Heart right ventricle (tissue), 16 donors: ENCODE data around the gene IP6K3. TPM values are rescaled to one million over a fixed set of nuclear protein-coding genes. Genes with fewer than 3 reads are reported as not detected.

Experiments used
- ATAC-seq, 8 donors: fragments of 200-7000 bp; cut with Tn5 transposase; one replicate each; pipeline ENCODE4 v1.9.1; 2020; ENCODE audit warnings: mild to moderate bottlenecking in 8 of 8, moderate library complexity in 8 of 8, moderate number of reproducible peaks in 1 of 8
- DNase-seq, 2 donors: peaks; one replicate each; pipeline ENCODE4 v3.0.0-alpha.2; 2020
- H3K27ac ChIP-seq, 10 donors: fragments of 200-600 bp; sonication (generic) in 2 of 10; one replicate each; pipeline versions ENCODE4 v1.5.0 to v1.8.0; 2020 to 2022; ENCODE audit warnings: mild to moderate bottlenecking in 3 of 10
- H3K27me3 ChIP-seq, 7 donors: fragments of 200-600 bp; one replicate each; pipeline ENCODE4 v1.8.0; 2021 to 2022; ENCODE audit warnings: mild to moderate bottlenecking in 2 of 7
- H3K36me3 ChIP-seq, 9 donors: fragments of 200-600 bp; sonication (generic) in 1 of 9; one replicate each; pipeline versions ENCODE4 v1.5.0 to v1.8.0; 2020 to 2022; ENCODE audit warnings: mild to moderate bottlenecking in 2 of 9
- H3K4me1 ChIP-seq, 9 donors: fragments of 200-600 bp; sonication (generic) in 1 of 9; one replicate each; pipeline versions ENCODE4 v1.5.0 to v1.8.0; 2020 to 2022; ENCODE audit warnings: mild to moderate bottlenecking in 4 of 9
- H3K4me3 ChIP-seq, 10 donors: fragments of 200-600 bp; sonication (generic) in 2 of 10; one replicate each; pipeline versions ENCODE4 v1.5.0 to v1.8.0; 2020 to 2022; ENCODE audit warnings: mild to moderate bottlenecking in 7 of 10, moderate library complexity in 2 of 10
- H3K9me3 ChIP-seq, 11 donors: fragments of 200-600 bp in 10 of 11; sonication (generic) in 2 of 11; one replicate each; pipeline versions ENCODE4 v1.5.0 to v1.8.0; 2013 to 2022; ENCODE audit warnings: mild to moderate bottlenecking in 2 of 11, control low read depth in 1 of 11, moderate library complexity in 1 of 11
- CTCF ChIP-seq, 9 donors: fragments of 200-600 bp; sonication (generic) in 2 of 9; IDR thresholded peaks; one replicate each; pipeline versions ENCODE4 v1.5.0 to v1.8.0; 2021 to 2022; ENCODE audit warnings: antibody characterized with exemption in 9 of 9, mild to moderate bottlenecking in 5 of 9, moderate library complexity in 1 of 9
- WGBS, 2 donors: extraction: QIAGEN DNeasy Blood & Tissue Kit; methylation state at CpG; one replicate each; pipeline ENCODE4 v1.1.7; 2013; ENCODE audit warnings: inconsistent platforms in 1 of 2; 5-methylcytosine and 5-hydroxymethylcytosine counted together
- intact Hi-C, 10 donors: fragments of 100-400 bp; cut with DNase I; formaldehyde crosslinking; loops; one replicate each; pipeline versions ENCODE4 v1.11.1 to v1.14.2; 2022
- polyA plus RNA-seq, 2 donors: library from polyadenylated mRNA; stranded (reverse); fragments of 200-250 nt; gene quantifications; one replicate each; pipeline ENCODE4 v1.2.3, GENCODE V29; 2013
- total RNA-seq, 10 donors: library from RNA; stranded (reverse); fragmentation: NEBNext Ultra II Directional in 3 of 10; extraction: Animal tissue kit (Norgen Biotek cat#: 25700) in 3 of 10; gene quantifications; one replicate each; pipeline versions ENCODE4 v1.2.1 to v1.2.4, GENCODE V29; 2021 to 2023
- donor health status: Arrhythmogenic right ventricular cardiomyopathy.
- donor health status: ischemic (EF 13 %, LVEDD 7.1; RV severe dilation, severe dysfunction).
- donor health status: healthy with polysubstance abuse.
- donor health status: DM: no; HTN: yes; CAD: no.
- donor health status: DM: no; HTN: no; CAD: no.
- donor health status: ischemic (EF 25% LVEDD 6.9; RV normal size, moderate dysfunction).
- donor health status: ischemic (EF 25% LVEDD 5.7; RV mildly dilated, moderate dysfunction).
- donor health status: healthy.
- donor health status: DM: yes; HTN: yes; CAD: no.
- donor health status: Ischemic cardiomyopathy.
- donor health status: ischemic (EF 35%, LVEDD 5.7; RV mildly dilated, moderate dysfunction).
- donor health status: nonischemic (EF 11% LVEDD 7.7; RV severe dilation, severe dysfunction).
- donor health status: DM: yes; HTN: yes; CAD: no.
- donor health status: PGD.
- donor health status: ischemic (EF 29% LVEDD 5.4; RV normal size, mild dysfunction).
- donor health status: nonischemic (EF 23%, LVEDD 6.1; RV moderate dilation, normal function).

The IP6K3 gene
- total and polyA plus RNA-seq, 12 donors: 15.9 to 55.7 (median 27.5) TPM

- no peaks in the 10 kb centered on the region for H3K9me3 ChIP-seq
- intact Hi-C loops: no loop called here
- H3K4me1 ChIP-seq: peaks cover 6 to 97% (median 69%) of the 10 kb centered on the region in 9 donors
- H3K27me3 ChIP-seq: no peaks in the 10 kb centered on the region
- WGBS, 2 donors: 85 to 88% methylated on average over 6 of the region's 6 CpGs
- H3K27ac ChIP-seq: peak overlapping the region; percentile 0 to 94 (median 77)
- TF ChIP-seq CTCF (IDR thresholded peaks at IDR 0.05): no peak
- H3K36me3 ChIP-seq: peaks cover 0 to 28% (median 0%) of the 10 kb centered on the region in 9 donors
- no peak overlapping the region for H3K4me3 ChIP-seq
- ATAC-seq (no peak), DNase-seq (no peak)
These were observed 14.3 kb downstream of the IP6K3 start for GRCh38 chr6:33732385-33732784.

GRCh38 chr6:33731751-33732282 lies 14.9 kb downstream of the IP6K3 start:
- WGBS, 2 donors: 59 to 66% methylated on average over 9 of the region's 9 CpGs
- TF ChIP-seq CTCF (IDR thresholded peaks at IDR 0.05): no peak
- Histone ChIP-seq H3K4me1 (peaks cover 9 to 98% (median 74%) of the 10 kb centered on the region in 9 donors), H3K27ac (peak overlapping the region; percentile 36 to 94 (median 78)), H3K4me3 (no peak overlapping the region), H3K27me3 (no peaks in the 10 kb centered on the region), H3K9me3 (no peaks in the 10 kb centered on the region), H3K36me3 (peaks cover 0 to 28% (median 0%) of the 10 kb centered on the region in 9 donors)
- intact Hi-C loops: no loop called here
- DNase-seq (peak in 1 of 2 donors; percentile 41), ATAC-seq (peak in 5 of 8 donors; percentile 8 to 44 (median 27))

GRCh38 chr6:33731035-33731434 lies 15.7 kb downstream of the IP6K3 start:
- DNase-seq (no peak), ATAC-seq (no peak)
- no peak for TF ChIP-seq CTCF (IDR thresholded peaks at IDR 0.05)
- Histone ChIP-seq H3K36me3 (peaks cover 0 to 35% (median 0%) of the 10 kb centered on the region in 9 donors), H3K27ac (peak overlapping the region; percentile 36 to 94 (median 78)), H3K9me3 (no peaks in the 10 kb centered on the region), H3K4me1 (peaks cover 9 to 96% (median 72%) of the 10 kb centered on the region in 9 donors), H3K4me3 (no peak overlapping the region), H3K27me3 (no peaks in the 10 kb centered on the region)
- 79 to 82% methylated on average over 7 of the region's 7 CpGs for WGBS, 2 donors
- intact Hi-C loops: no loop called here

GRCh38 chr6:33730611-33731010 lies 16.1 kb downstream of the IP6K3 start:
- ATAC-seq (peak in 3 of 8 donors; percentile 11 to 61 (median 18)), DNase-seq (no peak)
- WGBS, 2 donors: 60 to 63% methylated on average over 10 of the region's 10 CpGs
- TF ChIP-seq CTCF (IDR thresholded peaks at IDR 0.05): no peak
- Histone ChIP-seq H3K9me3 (no peaks in the 10 kb centered on the region), H3K4me1 (peaks cover 9 to 93% (median 69%) of the 10 kb centered on the region in 9 donors), H3K27ac (peak overlapping the region in 9 of 10 donors; percentile 69 to 94 (median 78)), H3K27me3 (no peaks in the 10 kb centered on the region), H3K36me3 (peaks cover 0 to 36% (median 0%) of the 10 kb centered on the region in 9 donors), H3K4me3 (no peak overlapping the region)
- intact Hi-C loops: no loop called here
